ENCODE measurements around the gene FKBP1B.

FKBP1B gene

DNA sequence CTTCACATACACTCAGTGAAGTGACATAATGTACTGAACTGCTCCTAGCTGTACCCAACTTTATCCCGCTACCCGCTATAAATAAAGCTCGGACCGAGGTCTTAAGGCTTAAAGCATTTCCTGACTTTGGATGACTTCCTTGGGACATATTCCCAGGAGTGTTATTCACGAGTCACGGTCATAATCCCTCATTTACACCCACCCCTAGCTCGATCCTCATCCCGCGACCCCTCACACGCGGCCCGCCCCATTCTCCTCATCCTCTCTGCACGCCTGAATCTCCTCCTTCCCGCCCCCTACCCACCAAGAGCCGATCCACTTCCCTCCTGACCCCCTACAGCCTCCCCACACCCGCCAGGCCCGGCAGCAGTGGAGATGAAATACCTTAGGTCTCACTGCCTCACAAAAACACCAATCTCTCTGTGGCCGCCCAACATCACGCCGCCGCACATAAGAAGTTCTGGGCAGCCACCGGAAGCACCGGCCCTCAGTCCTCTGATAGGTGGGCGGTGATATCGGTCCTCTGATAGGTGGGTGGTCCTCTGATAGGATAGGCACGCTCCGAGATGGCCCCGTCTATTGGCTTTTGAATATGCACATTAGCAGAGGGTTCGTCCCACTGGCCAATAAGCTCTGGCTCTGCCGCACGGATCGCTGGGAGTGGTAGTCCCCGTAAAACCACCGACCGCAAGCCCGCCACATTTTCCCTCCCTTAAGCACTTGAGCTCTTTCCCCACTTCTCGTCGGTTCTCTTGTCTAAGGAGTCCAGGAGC is 2.4 kb upstream of the FKBP1B start, which contains the start of gene WDCP (continued):
- TF ChIP-seq, protein P1, sequence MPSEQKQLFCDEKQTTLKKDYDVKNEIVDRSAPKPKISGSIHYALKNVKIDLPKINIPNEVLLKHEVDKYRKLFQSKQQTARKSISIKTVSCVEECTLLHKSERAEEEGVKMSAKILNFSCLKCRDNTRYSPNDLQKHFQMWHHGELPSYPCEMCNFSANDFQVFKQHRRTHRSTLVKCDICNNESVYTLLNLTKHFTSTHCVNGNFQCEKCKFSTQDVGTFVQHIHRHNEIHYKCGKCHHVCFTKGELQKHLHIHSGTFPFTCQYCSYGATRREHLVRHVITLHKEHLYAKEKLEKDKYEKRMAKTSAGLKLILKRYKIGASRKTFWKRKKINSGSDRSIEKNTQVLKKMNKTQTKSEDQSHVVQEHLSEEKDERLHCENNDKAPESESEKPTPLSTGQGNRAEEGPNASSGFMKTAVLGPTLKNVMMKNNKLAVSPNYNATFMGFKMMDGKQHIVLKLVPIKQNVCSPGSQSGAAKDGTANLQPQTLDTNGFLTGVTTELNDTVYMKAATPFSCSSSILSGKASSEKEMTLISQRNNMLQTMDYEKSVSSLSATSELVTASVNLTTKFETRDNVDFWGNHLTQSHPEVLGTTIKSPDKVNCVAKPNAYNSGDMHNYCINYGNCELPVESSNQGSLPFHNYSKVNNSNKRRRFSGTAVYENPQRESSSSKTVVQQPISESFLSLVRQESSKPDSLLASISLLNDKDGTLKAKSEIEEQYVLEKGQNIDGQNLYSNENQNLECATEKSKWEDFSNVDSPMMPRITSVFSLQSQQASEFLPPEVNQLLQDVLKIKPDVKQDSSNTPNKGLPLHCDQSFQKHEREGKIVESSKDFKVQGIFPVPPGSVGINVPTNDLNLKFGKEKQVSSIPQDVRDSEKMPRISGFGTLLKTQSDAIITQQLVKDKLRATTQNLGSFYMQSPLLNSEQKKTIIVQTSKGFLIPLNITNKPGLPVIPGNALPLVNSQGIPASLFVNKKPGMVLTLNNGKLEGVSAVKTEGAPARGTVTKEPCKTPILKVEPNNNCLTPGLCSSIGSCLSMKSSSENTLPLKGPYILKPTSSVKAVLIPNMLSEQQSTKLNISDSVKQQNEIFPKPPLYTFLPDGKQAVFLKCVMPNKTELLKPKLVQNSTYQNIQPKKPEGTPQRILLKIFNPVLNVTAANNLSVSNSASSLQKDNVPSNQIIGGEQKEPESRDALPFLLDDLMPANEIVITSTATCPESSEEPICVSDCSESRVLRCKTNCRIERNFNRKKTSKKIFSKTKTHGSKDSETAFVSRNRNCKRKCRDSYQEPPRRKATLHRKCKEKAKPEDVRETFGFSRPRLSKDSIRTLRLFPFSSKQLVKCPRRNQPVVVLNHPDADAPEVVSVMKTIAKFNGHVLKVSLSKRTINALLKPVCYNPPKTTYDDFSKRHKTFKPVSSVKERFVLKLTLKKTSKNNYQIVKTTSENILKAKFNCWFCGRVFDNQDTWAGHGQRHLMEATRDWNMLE (tag by site-specific recombination; conservative IDR thresholded peaks at IDR 0.05; ENCODE audit: low read depth), result no peak
- TF ChIP-seq ZFP37 (tag by site-specific recombination; IDR thresholded peaks at IDR 0.05) (peak; percentile 59; the same call in 1 of the 2 replicates), ZNF335 (tag by site-specific recombination; conservative IDR thresholded peaks at IDR 0.05) (peak; percentile 82), ZNF211 (tag by site-specific recombination; IDR thresholded peaks at IDR 0.05; ENCODE audit: low read depth) (no peak), ZNF792 (tag by site-specific recombination; IDR thresholded peaks at IDR 0.05) (no peak), ZNF10 (tag by site-specific recombination; IDR thresholded peaks at IDR 0.05) (no peak), FEZF1 (tag by site-specific recombination; IDR thresholded peaks at IDR 0.05) (no peak), ZNF621 (tag by site-specific recombination; IDR thresholded peaks at IDR 0.05) (no peak), ZNF514 (tag by site-specific recombination; IDR thresholded peaks at IDR 0.05) (no peak), ZNF561 (tag by site-specific recombination; IDR thresholded peaks at IDR 0.05; ENCODE audit: borderline replicate concordance) (no peak), ZNF560 (tag by site-specific recombination; IDR thresholded peaks at IDR 0.05; ENCODE audit: borderline replicate concordance) (no peak), ZNF785 (tag by site-specific recombination; IDR thresholded peaks at IDR 0.05) (no peak), ZFP3 (tag by site-specific recombination; IDR thresholded peaks at IDR 0.05; ENCODE audit: low read depth) (no peak), ZBTB17 (tag by site-specific recombination; IDR thresholded peaks at IDR 0.05) (peak; percentile 92), ZNF175 (tag by site-specific recombination; IDR thresholded peaks at IDR 0.05) (no peak), ZNF571 (tag by site-specific recombination; IDR thresholded peaks at IDR 0.05) (no peak), GLIS1 (tag by site-specific recombination; IDR thresholded peaks at IDR 0.05) (peak; percentile 65), ZNF777 (tag by site-specific recombination; IDR thresholded peaks at IDR 0.05; ENCODE audit: borderline replicate concordance) (no peak), SETDB1 (IDR thresholded peaks at IDR 0.05; ENCODE audit: insufficient read length, low read length) (no peak), ZNF23 (tag by site-specific recombination; IDR thresholded peaks at IDR 0.05; ENCODE audit: borderline replicate concordance) (no peak), ZNF202 (tag by site-specific recombination; IDR thresholded peaks at IDR 0.05; ENCODE audit: borderline replicate concordance) (no peak), ZNF2 (tag by site-specific recombination; IDR thresholded peaks at IDR 0.05) (peak; percentile 44; the same call in 1 of the 2 replicates), ZNF558 (tag by site-specific recombination; IDR thresholded peaks at IDR 0.05) (no peak), ZNF239 (tag by site-specific recombination; IDR thresholded peaks at IDR 0.05) (no peak), ZNF830 (tag by site-specific recombination; IDR thresholded peaks at IDR 0.05; ENCODE audit: low read depth) (no peak)
- TF ChIP-seq, protein P2, sequence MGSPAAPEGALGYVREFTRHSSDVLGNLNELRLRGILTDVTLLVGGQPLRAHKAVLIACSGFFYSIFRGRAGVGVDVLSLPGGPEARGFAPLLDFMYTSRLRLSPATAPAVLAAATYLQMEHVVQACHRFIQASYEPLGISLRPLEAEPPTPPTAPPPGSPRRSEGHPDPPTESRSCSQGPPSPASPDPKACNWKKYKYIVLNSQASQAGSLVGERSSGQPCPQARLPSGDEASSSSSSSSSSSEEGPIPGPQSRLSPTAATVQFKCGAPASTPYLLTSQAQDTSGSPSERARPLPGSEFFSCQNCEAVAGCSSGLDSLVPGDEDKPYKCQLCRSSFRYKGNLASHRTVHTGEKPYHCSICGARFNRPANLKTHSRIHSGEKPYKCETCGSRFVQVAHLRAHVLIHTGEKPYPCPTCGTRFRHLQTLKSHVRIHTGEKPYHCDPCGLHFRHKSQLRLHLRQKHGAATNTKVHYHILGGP (tag by site-specific recombination; IDR thresholded peaks at IDR 0.05), result no peak
- TF ChIP-seq, protein P3, sequence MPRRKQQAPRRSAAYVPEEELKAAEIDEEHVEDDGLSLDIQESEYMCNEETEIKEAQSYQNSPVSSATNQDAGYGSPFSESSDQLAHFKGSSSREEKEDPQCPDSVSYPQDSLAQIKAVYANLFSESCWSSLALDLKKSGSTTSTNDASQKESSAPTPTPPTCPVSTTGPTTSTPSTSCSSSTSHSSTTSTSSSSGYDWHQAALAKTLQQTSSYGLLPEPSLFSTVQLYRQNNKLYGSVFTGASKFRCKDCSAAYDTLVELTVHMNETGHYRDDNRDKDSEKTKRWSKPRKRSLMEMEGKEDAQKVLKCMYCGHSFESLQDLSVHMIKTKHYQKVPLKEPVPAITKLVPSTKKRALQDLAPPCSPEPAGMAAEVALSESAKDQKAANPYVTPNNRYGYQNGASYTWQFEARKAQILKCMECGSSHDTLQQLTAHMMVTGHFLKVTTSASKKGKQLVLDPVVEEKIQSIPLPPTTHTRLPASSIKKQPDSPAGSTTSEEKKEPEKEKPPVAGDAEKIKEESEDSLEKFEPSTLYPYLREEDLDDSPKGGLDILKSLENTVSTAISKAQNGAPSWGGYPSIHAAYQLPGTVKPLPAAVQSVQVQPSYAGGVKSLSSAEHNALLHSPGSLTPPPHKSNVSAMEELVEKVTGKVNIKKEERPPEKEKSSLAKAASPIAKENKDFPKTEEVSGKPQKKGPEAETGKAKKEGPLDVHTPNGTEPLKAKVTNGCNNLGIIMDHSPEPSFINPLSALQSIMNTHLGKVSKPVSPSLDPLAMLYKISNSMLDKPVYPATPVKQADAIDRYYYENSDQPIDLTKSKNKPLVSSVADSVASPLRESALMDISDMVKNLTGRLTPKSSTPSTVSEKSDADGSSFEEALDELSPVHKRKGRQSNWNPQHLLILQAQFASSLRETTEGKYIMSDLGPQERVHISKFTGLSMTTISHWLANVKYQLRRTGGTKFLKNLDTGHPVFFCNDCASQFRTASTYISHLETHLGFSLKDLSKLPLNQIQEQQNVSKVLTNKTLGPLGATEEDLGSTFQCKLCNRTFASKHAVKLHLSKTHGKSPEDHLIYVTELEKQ (tag by site-specific recombination; IDR thresholded peaks at IDR 0.05; ENCODE audit: borderline replicate concordance), result no peak
- TF ChIP-seq, protein P4, sequence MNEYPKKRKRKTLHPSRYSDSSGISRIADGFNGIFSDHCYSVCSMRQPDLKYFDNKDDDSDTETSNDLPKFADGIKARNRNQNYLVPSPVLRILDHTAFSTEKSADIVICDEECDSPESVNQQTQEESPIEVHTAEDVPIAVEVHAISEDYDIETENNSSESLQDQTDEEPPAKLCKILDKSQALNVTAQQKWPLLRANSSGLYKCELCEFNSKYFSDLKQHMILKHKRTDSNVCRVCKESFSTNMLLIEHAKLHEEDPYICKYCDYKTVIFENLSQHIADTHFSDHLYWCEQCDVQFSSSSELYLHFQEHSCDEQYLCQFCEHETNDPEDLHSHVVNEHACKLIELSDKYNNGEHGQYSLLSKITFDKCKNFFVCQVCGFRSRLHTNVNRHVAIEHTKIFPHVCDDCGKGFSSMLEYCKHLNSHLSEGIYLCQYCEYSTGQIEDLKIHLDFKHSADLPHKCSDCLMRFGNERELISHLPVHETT (tag by site-specific recombination; IDR thresholded peaks at IDR 0.05), result peak; percentile 62; the same call in 1 of the 2 replicates

All from HEK293 (cell line).